NCI-H2171 treated with DMSO at 0.1 percent for 48 hours (cell line): ENCODE measurements around the gene ZNF280D.

Experiments
- DNase-seq: peaks from one replicate; lab custom pipeline; 2025; lab: John Stamatoyannopoulos, UW

Gene ZNF280D

GRCh38 chr15:56631765-56632164, 101.5 kb downstream of the ZNF280D start:
- DNase-seq: no peak

- no peak for DNase-seq
Measured at GRCh38 chr15:56628893-56629532, 104.3 kb downstream of the ZNF280D start.

- no peak for DNase-seq
Measured at GRCh38 chr15:56619887-56620286, 113.4 kb downstream of the ZNF280D start.

GRCh38 chr15:56617628-56618027, 115.7 kb downstream of the ZNF280D start:
- DNase-seq: no peak

- no peak for DNase-seq
Measured at GRCh38 chr15:56616551-56616950, 116.8 kb downstream of the ZNF280D start.

- peak; percentile 19 for DNase-seq
Measured at GRCh38 chr15:56613811-56614210, 119.5 kb downstream of the ZNF280D start.

- DNase-seq: no peak
Measured at GRCh38 chr15:56608993-56609392, 124.3 kb downstream of the ZNF280D start.

GRCh38 chr15:56608140-56608778, 125.0 kb downstream of the ZNF280D start:
- no peak for DNase-seq

- DNase-seq: no peak
Measured at GRCh38 chr15:56602253-56602652, 131.1 kb downstream of the ZNF280D start.

- DNase-seq: no peak
Measured at GRCh38 chr15:56600380-56600779, 132.9 kb downstream of the ZNF280D start.

GRCh38 chr15:56598991-56599390, 134.3 kb downstream of the ZNF280D start:
- no peak for DNase-seq

- DNase-seq: no peak
Measured at GRCh38 chr15:56587686-56588085, 145.6 kb downstream of the ZNF280D start.

- no peak for DNase-seq
Measured at GRCh38 chr15:56586206-56586605, 147.1 kb downstream of the ZNF280D start.

GRCh38 chr15:56582785-56583184, 150.5 kb downstream of the ZNF280D start:
- no peak for DNase-seq
